ENCODE data around the gene TTC39A. TPM values are rescaled to one million over a fixed set of nuclear protein-coding genes. Genes with fewer than 3 reads are reported as not detected.

The TTC39A gene
- total RNA-seq (2022; extraction: Qiagen RNA extraction): 1.4 to 2.7 TPM (median 1.7 TPM) in 5 replicates

DNA sequence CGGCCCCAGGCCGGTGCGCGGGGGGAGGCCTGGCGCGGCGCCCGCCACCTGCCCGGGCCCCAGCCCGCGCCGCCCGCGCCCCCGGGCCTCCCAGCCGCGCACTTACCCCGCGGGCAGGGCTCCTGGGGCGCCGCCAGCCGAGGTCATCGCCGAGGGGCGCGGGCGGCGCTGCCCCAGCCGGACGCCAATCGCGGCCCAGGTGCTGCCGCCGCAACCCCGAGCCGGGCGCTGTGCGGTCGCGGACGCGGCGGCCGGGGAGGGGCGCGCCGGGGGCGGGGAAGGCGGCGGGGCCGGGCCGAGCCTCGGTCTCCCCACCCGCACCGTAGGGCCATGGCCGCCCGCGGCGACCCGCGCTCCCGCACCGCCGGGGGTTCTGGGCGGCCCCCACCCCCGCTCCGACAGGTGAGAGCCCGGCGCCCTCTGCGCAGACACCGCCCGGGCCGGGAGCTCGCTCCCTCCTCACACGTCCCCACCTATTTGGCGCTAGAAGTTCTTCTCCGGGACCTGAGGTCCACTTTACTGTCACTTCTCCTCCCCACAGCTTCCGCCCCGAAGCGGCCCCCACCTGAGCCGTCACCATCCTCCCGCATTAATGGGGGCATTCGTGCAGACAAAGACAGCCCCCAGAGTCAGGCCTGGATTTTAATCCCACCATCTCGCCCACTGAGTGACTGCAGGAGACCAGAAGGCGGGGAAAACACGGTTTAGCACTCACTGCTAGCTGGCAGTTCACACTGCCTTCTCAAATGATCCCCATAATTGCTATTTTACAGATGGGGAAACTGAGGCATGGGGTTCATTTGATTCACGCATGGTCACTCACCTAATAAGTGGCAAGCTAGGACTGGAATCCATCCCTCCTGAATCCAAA is at the start of gene TTC39A:
TSS of gene TTC39A (minus strand) at position 232 of the 871 bp plus-strand sequence. CDS start at position 147, 85 bp downstream.

Other genes starting within 250 kb of the TTC39A start
- gene C1orf185, start 228.3 kb downstream of the TTC39A start, total RNA-seq (2022; extraction: Qiagen RNA extraction): not detected in 5 replicates
- gene RNF11, start 94.3 kb downstream of the TTC39A start, total RNA-seq (2022; extraction: Qiagen RNA extraction): 22.4 to 32.3 TPM (median 27.1 TPM) in 5 replicates
- gene EPS15, start 188.7 kb upstream of the TTC39A start, total RNA-seq (2022; extraction: Qiagen RNA extraction): 9.0 to 16.2 TPM (median 11.6 TPM) in 5 replicates